Naive thymus-derived CD4-positive, alpha-beta T cell (primary cell): ENCODE data around the gene TMEM192. TPM values are rescaled to one million over a fixed set of nuclear protein-coding genes. Genes with fewer than 3 reads are reported as not detected.
"Not testable (repeated sequence)": the region's sequence is repeated elsewhere in the genome, so short reads cannot be mapped to it uniquely, and the experiment has no call there.

ENCODE experiments used
- ATAC-seq: fragments of 150-1000 bp; cut with Tn5 transposase; 2 replicates; pipeline ENCODE4 v1.10.0; 2021; ENCODE audit warnings: mild to moderate bottlenecking, moderate library complexity
- CTCF ChIA-PET: fragments of 350-600 bp; sonication (Branson Sonifier 250); formaldehyde crosslinking; loops from one replicate; lab custom pipeline; 2021; ENCODE audit warnings: antibody characterized with exemption; lab: Charles Lee
- POLR2A ChIA-PET: fragments of 350-600 bp; sonication (Branson Sonifier 250); formaldehyde crosslinking; loops from one replicate; lab custom pipeline; 2021; ENCODE audit warnings: antibody characterized with exemption, inconsistent platforms; lab: Charles Lee
- DNase-seq, 9 donors: peaks; one replicate each; pipeline versions ENCODE4 v3.0.0 to v3.0.0-alpha.2; 2020 to 2022; ENCODE audit warnings: mixed read lengths in 1 of 9
- H3K27ac ChIP-seq: one replicate; pipeline ENCODE4 v1.7.0; 2013; ENCODE audit warnings: mild to moderate bottlenecking, low read depth, low read length, moderate library complexity
- H3K27me3 ChIP-seq, 2 donors: one replicate each; pipeline ENCODE4 v1.7.0; 2013; ENCODE audit warnings: low read length in 2 of 2, mild to moderate bottlenecking in 2 of 2, moderate library complexity in 2 of 2; ENCODE audit not compliant: control insufficient read depth in 2 of 2, insufficient read depth in 2 of 2
- H3K36me3 ChIP-seq, 3 experiments: 1 replicate in 2 of 3; 2 replicates in 1 of 3; pipeline ENCODE4 v1.7.0; 2013; ENCODE audit warnings: low read length in 3 of 3, mild to moderate bottlenecking in 3 of 3, moderate library complexity in 1 of 3; ENCODE audit not compliant: insufficient read depth in 3 of 3, control insufficient read depth in 2 of 3
- H3K4me1 ChIP-seq, 2 donors: one replicate each; pipeline ENCODE4 v1.7.0; 2013; ENCODE audit warnings: low read length in 2 of 2, mild to moderate bottlenecking in 2 of 2, moderate library complexity in 1 of 2; ENCODE audit not compliant: control insufficient read depth in 2 of 2, insufficient read depth in 2 of 2
- H3K4me3 ChIP-seq: 2 replicates; pipeline ENCODE4 v1.7.0; 2013; ENCODE audit warnings: mild to moderate bottlenecking, low read length
- H3K9me3 ChIP-seq, 3 experiments: 1 replicate in 2 of 3; 2 replicates in 1 of 3; pipeline ENCODE4 v1.7.0; 2013; ENCODE audit warnings: low read length in 3 of 3; ENCODE audit not compliant: control insufficient read depth in 2 of 3
- H3K27ac Mint-ChIP-seq, 9 donors: one replicate each; pipeline ENCODE4 v1.8.0; 2020 to 2022; ENCODE audit warnings: mixed read lengths in 9 of 9, mild to moderate bottlenecking in 8 of 9, moderate library complexity in 5 of 9, inconsistent platforms in 2 of 9
- H3K27me3 Mint-ChIP-seq, 5 donors: one replicate each; pipeline ENCODE4 v1.8.0; 2021 to 2022; ENCODE audit warnings: mixed read lengths in 5 of 5, mild to moderate bottlenecking in 1 of 5
- H3K36me3 Mint-ChIP-seq, 5 donors: one replicate each; pipeline ENCODE4 v1.8.0; 2020 to 2022; ENCODE audit warnings: mixed read lengths in 5 of 5, mild to moderate bottlenecking in 3 of 5, inconsistent platforms in 1 of 5
- H3K4me1 Mint-ChIP-seq, 7 donors: one replicate each; pipeline ENCODE4 v1.8.0; 2020 to 2022; ENCODE audit warnings: mixed read lengths in 7 of 7, mild to moderate bottlenecking in 3 of 7, inconsistent platforms in 1 of 7
- H3K4me3 Mint-ChIP-seq, 10 donors: one replicate each; pipeline ENCODE4 v1.8.0; 2020 to 2022; ENCODE audit warnings: mild to moderate bottlenecking in 10 of 10, mixed read lengths in 10 of 10, moderate library complexity in 6 of 10, inconsistent platforms in 2 of 10
- H3K9me3 Mint-ChIP-seq, 11 donors: one replicate each; pipeline ENCODE4 v1.8.0; 2020 to 2022; ENCODE audit warnings: mixed read lengths in 11 of 11, mild to moderate bottlenecking in 4 of 11, inconsistent platforms in 1 of 11, moderate library complexity in 1 of 11
- intact Hi-C, 2 donors: fragments of 100-400 bp; cut with micrococcal nuclease; formaldehyde crosslinking; loops; one replicate each; pipeline ENCODE4 v1.15.1; 2023
- polyA plus RNA-seq, 2 donors: library from polyadenylated mRNA; unstranded; fragments of 300-500 nt; fragmentation: Illumina TruSeq; gene quantifications; one replicate each; pipeline ENCODE4 v1.2.3, GENCODE V29; 2021
- total RNA-seq, 6 experiments: library from RNA in 5 of 6; stranded (reverse) in 5 of 6; gene quantifications; 1 replicate in 5 of 6; 2 replicates in 1 of 6; pipeline ENCODE4 v1.2.3 and lab custom pipeline; 2021 to 2026

Gene TMEM192
- total and polyA plus RNA-seq, 7 experiments from 2014 or later: 5.3 to 20.6 (median 11.7) TPM

DNA sequence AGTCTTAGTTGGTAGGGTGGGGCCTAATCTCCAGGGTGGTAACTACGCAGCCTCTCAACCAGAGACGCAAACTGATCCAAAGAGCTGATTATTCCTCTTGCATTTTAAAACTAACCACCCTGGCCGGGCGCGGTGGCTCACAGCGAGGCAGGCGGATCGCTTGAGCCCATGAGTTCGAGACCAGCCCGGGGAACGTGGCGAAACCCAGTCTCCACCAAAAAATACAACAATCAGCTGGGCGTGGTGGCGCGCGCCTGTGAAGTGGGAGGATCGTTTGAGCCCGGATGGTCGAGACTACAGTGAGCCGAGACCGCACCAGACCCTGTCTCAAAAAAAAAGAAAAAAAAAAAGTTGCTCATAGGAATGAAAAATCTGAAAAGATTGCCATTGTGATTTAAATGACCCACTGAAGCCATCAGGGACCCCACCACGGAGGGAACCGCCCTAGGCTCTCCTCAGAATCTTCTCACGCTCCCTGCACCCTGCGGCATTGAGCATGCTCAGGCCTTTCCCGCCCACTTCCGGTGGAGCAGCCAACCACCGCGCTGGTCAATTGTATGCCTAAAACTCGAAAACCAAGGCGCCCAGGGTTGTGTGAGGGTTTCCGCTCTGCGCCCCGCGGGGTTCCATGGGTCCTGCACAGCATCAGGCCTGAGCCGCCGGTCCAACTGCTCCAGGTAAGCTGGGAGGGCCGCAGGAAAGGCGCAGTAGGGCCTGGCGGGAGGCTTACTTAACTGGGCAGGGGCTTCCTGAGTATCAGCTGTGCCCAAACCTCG lies 81.0 kb downstream of the TMEM192 start, which contains the start of gene TRIM60:
TRIM60 (plus strand) TSS at position 564 of the 776 bp plus-strand sequence. CDS start 8,074 bp downstream, outside the sequence.
- Histone ChIP-seq H3K27ac (no peak within 1 kb of the TSS), H3K4me3 (no peak within 1 kb of the TSS), H3K36me3 (no peaks in the 10 kb centered on the region), H3K9me3 (no peaks in the 10 kb centered on the region), H3K27me3 (no peaks in the 10 kb centered on the region), H3K4me1 (no peaks in the 10 kb centered on the region)
- Mint-ChIP-seq H3K27me3 (peaks cover 0 to 9% (median 5%) of the 10 kb centered on the region in 5 donors), H3K4me3 (no peak within 1 kb of the TSS), H3K27ac (no peak within 1 kb of the TSS), H3K9me3 (peaks cover 0 to 3% (median 0%) of the 10 kb centered on the region in 11 donors), H3K4me1 (no peaks in the 10 kb centered on the region), H3K36me3 (no peaks in the 10 kb centered on the region)
- ChIA-PET CTCF (no interaction called here), POLR2A (no interaction called here)
- DNase-seq: no peak
- no peak for ATAC-seq
- intact Hi-C loops: no loop called here

DNA sequence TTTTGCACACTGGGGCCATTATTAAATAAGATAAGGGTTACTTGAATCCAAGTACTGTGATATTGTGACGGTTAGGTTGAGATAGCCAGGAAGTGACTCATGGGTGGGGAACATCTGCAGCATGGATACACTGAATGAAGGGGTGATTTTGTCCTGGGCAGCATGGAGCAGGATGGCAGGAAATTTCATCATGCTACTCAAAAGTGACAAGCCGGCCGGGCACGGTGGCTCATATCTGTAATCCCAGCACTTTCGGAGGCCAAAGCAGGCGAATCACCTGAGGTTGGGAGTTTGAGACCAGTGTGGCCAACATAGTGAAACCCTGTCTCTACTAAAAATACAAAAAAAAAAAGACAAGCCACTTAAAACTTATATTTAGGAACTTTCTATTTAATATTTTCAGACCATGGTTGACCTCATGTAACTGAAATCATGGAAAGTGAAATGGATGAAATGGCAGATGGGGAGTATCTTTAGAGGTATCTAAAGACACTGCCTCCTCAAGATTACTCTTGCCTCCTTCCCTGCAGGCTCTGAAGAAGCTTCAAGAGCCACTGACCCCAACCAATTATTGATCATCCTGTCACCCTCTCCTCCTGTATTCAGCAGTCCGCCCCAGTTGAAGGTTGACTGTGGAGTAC lies 84.8 kb downstream of the TMEM192 start:
- H3K4me3 Mint-ChIP-seq: no peak overlapping the region
- H3K27me3 ChIP-seq: no peaks in the 10 kb centered on the region
- intact Hi-C loops: no loop called here
- no peaks in the 10 kb centered on the region for H3K36me3 ChIP-seq
- no peaks in the 10 kb centered on the region for H3K36me3 Mint-ChIP-seq
- no peak overlapping the region for H3K27ac ChIP-seq
- no peaks in the 10 kb centered on the region for H3K4me1 ChIP-seq
- POLR2A ChIA-PET: no interaction called here
- H3K9me3 ChIP-seq: no peaks in the 10 kb centered on the region
- ATAC-seq (no peak), DNase-seq (no peak)
- H3K4me3 ChIP-seq: no peak overlapping the region
- peaks cover 0 to 3% (median 0%) of the 10 kb centered on the region in 11 donors for H3K9me3 Mint-ChIP-seq
- CTCF ChIA-PET: no interaction called here
- H3K4me1 Mint-ChIP-seq: no peaks in the 10 kb centered on the region
- H3K27me3 Mint-ChIP-seq: peaks cover 0 to 14% (median 5%) of the 10 kb centered on the region in 5 donors
- H3K27ac Mint-ChIP-seq: no peak overlapping the region

DNA sequence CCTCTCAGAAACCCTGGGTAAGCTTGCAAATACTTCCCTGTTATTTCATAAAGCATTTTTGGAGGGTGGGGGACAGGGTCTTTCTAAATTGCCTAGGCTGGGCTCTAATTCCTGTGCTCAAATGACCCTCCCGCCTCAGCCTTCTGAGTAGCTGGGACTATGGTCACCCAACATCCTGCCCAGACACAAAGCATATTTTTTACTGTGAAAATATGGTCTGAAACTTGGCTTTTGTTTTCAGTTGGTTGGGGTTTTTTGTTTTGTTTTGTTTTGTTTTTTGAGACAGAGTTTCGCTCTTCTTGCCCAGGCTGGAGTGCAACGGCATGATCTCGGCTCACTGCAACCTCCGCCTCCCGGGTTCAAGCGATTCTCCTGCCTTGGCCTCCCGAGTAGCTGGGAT lies 86.9 kb downstream of the TMEM192 start:
- POLR2A ChIA-PET, H3K9me3 Mint-ChIP-seq, H3K27ac ChIP-seq, H3K9me3 ChIP-seq, H3K27me3 ChIP-seq, intact Hi-C loops, H3K36me3 ChIP-seq, H3K4me1 Mint-ChIP-seq, ATAC-seq, H3K4me3 Mint-ChIP-seq, H3K4me1 ChIP-seq, H3K4me3 ChIP-seq, DNase-seq, H3K36me3 Mint-ChIP-seq, H3K27ac Mint-ChIP-seq: not testable (repeated sequence)
- CTCF ChIA-PET: interaction anchor here (0.6 kb wide), 1 partner anchor 40 kb away, joined by 4 read pairs; no protein-coding TSS in a partner anchor
- peaks cover 0 to 14% (median 9%) of the 10 kb centered on the region in 5 donors for H3K27me3 Mint-ChIP-seq

Other genes starting within 250 kb of the TMEM192 start
- not detected for gene APELA, start 235.7 kb downstream of the TMEM192 start, total RNA-seq
- not detected for gene APELA, start 235.7 kb downstream of the TMEM192 start, polyA plus RNA-seq
- 1 to 10 TPM in 3 of 5 experiments, under 1 TPM in 2; 0.34 to 4.0 (median 1.1) TPM for gene TRIM61, start 135.2 kb downstream of the TMEM192 start, total RNA-seq
- 1 to 10 TPM in 1 of 2 donors, under 1 TPM in 1; 0.53 to 1.6 TPM for gene TRIM61, start 135.2 kb downstream of the TMEM192 start, polyA plus RNA-seq
- gene TRIM60, start 80.9 kb downstream of the TMEM192 start, total RNA-seq: not detected
- not detected for gene TRIM60, start 80.9 kb downstream of the TMEM192 start, polyA plus RNA-seq
- not detected for gene TRIM75, start 59.0 kb downstream of the TMEM192 start, total RNA-seq
- not detected for gene TRIM75, start 59.0 kb downstream of the TMEM192 start, polyA plus RNA-seq
- gene KLHL2, start 94.7 kb upstream of the TMEM192 start, total RNA-seq: 10 to 100 TPM; 26.9 to 39.9 (median 27.9) TPM
- 1 to 10 TPM; 4.8 to 7.4 TPM for gene KLHL2, start 94.7 kb upstream of the TMEM192 start, polyA plus RNA-seq
- gene MSMO1, start 214.8 kb upstream of the TMEM192 start, total RNA-seq: 10 to 100 TPM in 4 of 5 experiments, 1 to 10 TPM in 1; 9.6 to 37.9 (median 24.6) TPM
- gene MSMO1, start 214.8 kb upstream of the TMEM192 start, polyA plus RNA-seq: 10 to 100 TPM; 16.1 to 22.8 TPM